Adipocyte (in vitro differentiated cells): Measurements from ENCODE around the gene AHCYL2.
"Not testable (repeated sequence)": the region's sequence is repeated elsewhere in the genome, so short reads cannot be mapped to it uniquely, and the experiment has no call there.

Experiments used
- DNase-seq: peaks from one replicate; pipeline ENCODE4 v3.0.0-alpha.2; 2015; ENCODE audit warnings: low read depth
- H3K27me3 ChIP-seq: replicated peaks from 2 replicates; pipeline ENCODE4 v1.7.0; 2013; ENCODE audit warnings: mild to moderate bottlenecking, low read length, moderate library complexity; ENCODE audit not compliant: control insufficient read depth, insufficient read depth
- H3K36me3 ChIP-seq: 2 replicates; pipeline ENCODE4 v1.7.0; 2013; ENCODE audit warnings: low read length, mild to moderate bottlenecking, moderate library complexity; ENCODE audit not compliant: control insufficient read depth, insufficient read depth, severe bottlenecking
- H3K4me1 ChIP-seq: 2 replicates; pipeline ENCODE4 v1.7.0; 2013; ENCODE audit warnings: mild to moderate bottlenecking, low read length, moderate library complexity; ENCODE audit not compliant: control insufficient read depth, insufficient read depth
- H3K4me3 ChIP-seq: 2 replicates; pipeline ENCODE4 v1.7.0; 2013; ENCODE audit warnings: mild to moderate bottlenecking, low read length, moderate library complexity
- H3K9ac ChIP-seq: 2 replicates; pipeline ENCODE4 v1.7.0; 2013; ENCODE audit warnings: mild to moderate bottlenecking, low read length, moderate library complexity
- H3K9me3 ChIP-seq: 2 replicates; pipeline ENCODE4 v1.7.0; 2013; ENCODE audit warnings: mild to moderate bottlenecking, low read length, moderate library complexity; ENCODE audit not compliant: control insufficient read depth

Gene AHCYL2

DNA sequence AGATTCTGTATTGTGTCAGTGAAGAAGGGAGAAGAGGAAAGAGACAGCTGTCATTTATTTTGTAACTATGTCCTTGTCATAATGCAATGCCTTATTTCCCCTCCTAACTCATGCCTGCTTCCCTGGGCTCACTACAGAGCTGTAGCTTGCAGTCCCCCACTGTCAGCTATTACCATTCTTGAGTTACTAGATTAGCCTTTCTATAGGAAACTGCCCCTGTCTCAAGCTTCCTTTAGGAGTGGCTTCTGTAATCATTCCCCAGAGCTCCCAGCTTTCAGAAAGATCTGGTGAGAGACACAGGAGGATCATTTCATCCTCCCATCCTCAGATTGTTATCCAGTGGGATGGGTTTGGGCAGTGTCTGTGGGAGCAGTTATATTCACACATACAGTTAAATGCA is 245.1 kb downstream of the AHCYL2 start:
- Histone ChIP-seq H3K4me1 (peaks cover 16% of the 10 kb centered on the region), H3K9ac (no peak overlapping the region), H3K36me3 (no peaks in the 10 kb centered on the region), H3K27me3 (no peaks in the 10 kb centered on the region), H3K9me3 (no peaks in the 10 kb centered on the region), H3K4me3 (no peak overlapping the region)
- DNase-seq, result no peak

DNA sequence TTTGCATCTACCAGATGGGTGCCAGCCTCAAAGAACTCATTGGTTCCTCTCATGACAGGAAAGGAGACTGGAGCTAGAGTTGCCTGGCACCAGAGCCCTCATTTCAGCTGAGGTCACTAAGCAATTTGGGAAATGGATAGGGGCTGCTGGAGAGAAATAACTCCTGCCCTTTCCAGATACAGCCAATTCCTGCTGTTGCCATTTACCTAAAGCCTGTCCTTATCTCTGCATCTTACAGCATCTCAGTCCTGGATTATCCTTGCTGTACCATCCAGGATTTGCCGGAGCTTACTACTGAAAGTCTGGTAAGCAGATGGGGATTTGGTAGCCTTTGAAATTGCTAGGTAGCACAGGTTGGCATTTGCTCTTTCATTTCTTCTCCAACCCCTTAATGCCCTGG is 245.6 kb downstream of the AHCYL2 start:
- no peaks in the 10 kb centered on the region for H3K9me3 ChIP-seq
- H3K27me3 ChIP-seq, result no peaks in the 10 kb centered on the region
- no peaks in the 10 kb centered on the region for H3K36me3 ChIP-seq
- no peak for DNase-seq
- no peak overlapping the region for H3K9ac ChIP-seq
- no peak overlapping the region for H3K4me3 ChIP-seq
- H3K4me1 ChIP-seq, result peaks cover 16% of the 10 kb centered on the region

DNA sequence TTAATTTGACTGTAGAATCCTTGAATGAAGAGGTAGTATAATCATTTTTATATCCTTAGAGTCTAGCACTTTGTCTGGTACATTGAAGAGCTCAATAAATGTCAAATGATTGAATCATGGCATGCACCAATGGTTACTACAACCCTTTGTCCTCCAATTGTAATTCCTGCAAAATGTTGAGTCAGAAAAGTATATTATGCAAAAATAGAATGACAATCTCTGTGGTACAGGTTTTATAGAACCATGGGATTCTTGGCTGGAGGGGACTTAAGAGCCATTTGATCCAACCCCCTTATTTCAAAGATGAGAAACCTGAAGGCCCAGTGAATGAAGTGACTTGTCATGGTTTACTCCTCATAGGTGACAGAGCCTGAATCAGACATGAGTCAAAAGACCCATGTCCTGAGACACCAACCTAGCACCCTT is 246.6 kb downstream of the AHCYL2 start:
- peaks cover 16% of the 10 kb centered on the region for H3K4me1 ChIP-seq
- DNase-seq, result no peak
- no peaks in the 10 kb centered on the region for H3K9me3 ChIP-seq
- no peak overlapping the region for H3K4me3 ChIP-seq
- H3K9ac ChIP-seq, result no peak overlapping the region
- no peaks in the 10 kb centered on the region for H3K27me3 ChIP-seq
- no peaks in the 10 kb centered on the region for H3K36me3 ChIP-seq

DNA sequence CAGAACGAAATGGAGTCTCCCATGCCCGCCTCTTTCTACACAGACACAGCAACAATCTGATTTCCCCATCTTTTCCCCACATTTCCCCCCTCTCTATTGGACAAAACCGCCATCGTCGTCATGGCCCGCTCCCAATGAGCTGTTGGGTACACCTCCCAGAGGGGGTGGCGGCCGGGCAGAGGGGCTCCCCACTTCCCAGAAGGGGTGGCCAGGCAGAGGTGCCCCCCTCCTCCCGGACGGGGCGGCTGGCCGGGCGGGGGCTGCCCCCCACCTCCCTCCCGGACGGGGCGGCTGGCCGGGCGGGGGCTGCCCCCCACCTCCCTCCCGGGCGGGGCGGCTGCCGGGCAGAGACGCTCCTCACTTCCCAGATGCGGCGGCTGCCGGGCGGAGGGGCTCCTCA is 251.1 kb downstream of the AHCYL2 start:
- H3K27me3 ChIP-seq, H3K4me3 ChIP-seq, H3K9me3 ChIP-seq, DNase-seq, H3K36me3 ChIP-seq, H3K9ac ChIP-seq, H3K4me1 ChIP-seq: not testable (repeated sequence)

DNA sequence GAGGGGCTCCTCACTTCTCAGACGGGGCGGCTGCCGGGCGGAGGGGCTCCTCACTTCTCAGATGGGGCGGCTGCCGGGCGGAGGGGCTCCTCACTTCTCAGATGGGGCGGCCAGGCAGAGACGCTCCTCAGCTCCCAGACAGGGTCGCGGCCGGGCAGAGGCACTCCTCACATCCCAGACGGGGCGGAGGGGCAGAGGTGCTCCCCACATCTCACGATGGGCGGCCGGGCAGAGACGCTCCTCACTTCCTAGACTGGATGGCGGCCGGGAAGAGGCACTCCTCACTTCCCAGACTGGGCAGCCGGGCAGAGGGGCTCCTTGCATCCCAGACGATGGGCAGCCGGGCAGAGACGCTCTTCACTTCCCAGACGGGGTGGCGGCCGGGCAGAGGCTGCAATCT is 251.6 kb downstream of the AHCYL2 start:
- not testable (repeated sequence) for H3K36me3 ChIP-seq, H3K4me3 ChIP-seq, H3K4me1 ChIP-seq, H3K9me3 ChIP-seq, DNase-seq, H3K9ac ChIP-seq, H3K27me3 ChIP-seq
